ENCODE measurements around the gene CAPZB.

DNA sequence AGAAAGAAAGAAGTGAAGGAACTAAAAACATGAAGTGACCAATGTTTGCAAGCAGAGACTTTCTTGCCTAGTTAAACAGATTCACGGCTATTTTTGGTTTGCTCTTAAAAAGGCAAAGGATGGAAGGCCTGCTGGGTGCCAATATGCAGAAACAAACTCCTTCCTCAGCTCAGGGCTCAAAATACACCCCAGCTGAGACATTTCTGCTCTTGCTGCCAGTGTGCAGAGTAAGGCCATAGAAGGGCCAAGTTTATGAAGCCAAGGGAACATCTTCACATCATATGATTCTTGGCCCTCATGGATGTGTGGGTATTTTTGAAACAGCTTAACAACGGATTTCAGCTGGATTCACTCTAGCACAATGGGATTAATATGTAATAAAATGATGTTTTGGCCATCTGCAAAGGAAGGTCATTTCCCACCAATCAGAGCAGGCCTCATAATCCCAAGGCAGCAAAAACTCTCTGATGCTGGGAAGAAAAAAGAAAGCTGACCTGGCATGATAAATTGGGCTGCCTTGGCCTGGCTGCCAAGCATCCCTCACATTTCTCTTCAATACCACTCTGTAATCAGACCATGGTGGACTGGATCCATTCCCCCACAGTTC, 70.7 kb downstream of the CAPZB start:
- TF ChIP-seq, protein P1, sequence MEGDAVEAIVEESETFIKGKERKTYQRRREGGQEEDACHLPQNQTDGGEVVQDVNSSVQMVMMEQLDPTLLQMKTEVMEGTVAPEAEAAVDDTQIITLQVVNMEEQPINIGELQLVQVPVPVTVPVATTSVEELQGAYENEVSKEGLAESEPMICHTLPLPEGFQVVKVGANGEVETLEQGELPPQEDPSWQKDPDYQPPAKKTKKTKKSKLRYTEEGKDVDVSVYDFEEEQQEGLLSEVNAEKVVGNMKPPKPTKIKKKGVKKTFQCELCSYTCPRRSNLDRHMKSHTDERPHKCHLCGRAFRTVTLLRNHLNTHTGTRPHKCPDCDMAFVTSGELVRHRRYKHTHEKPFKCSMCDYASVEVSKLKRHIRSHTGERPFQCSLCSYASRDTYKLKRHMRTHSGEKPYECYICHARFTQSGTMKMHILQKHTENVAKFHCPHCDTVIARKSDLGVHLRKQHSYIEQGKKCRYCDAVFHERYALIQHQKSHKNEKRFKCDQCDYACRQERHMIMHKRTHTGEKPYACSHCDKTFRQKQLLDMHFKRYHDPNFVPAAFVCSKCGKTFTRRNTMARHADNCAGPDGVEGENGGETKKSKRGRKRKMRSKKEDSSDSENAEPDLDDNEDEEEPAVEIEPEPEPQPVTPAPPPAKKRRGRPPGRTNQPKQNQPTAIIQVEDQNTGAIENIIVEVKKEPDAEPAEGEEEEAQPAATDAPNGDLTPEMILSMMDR (IDR thresholded peaks at IDR 0.05): no peak
- TF ChIP-seq POLR2A (IDR thresholded peaks at IDR 0.05): no peak
- peak; percentile 36 to 79 (median 71) for TF ChIP-seq POLR2AphosphoS5 (IDR thresholded peaks at IDR 0.05)
- TF ChIP-seq EP300 (IDR thresholded peaks at IDR 0.05; ENCODE audit: low read depth): no peak

All from transverse colon (tissue), 4 donors.